PC-9 (cell line): ENCODE results near the gene GANAB. TPM values are rescaled to one million over a fixed set of nuclear protein-coding genes. Genes with fewer than 3 reads are reported as not detected.
A peak's percentile ranks its signal among the peaks of the same experiment; 100 is the strongest.

Experiments
- BruUV-seq: library from RNA; stranded (reverse); fragments of 400-500 nt; replicated peaks from 2 replicates; lab custom pipeline; 2021; lab: Mats Ljungman, UMichigan
- CTCF ChIA-PET: fragments of 300-600 bp; sonication (Branson Sonifier 250); formaldehyde crosslinking; loops from one replicate; lab custom pipeline; 2022; ENCODE audit warnings: antibody characterized with exemption; lab: Charles Lee
- POLR2A ChIA-PET: fragments of 300-600 bp; sonication (Branson Sonifier 250); formaldehyde crosslinking; loops from one replicate; lab custom pipeline; 2022; ENCODE audit warnings: antibody characterized with exemption; ENCODE audit not compliant: unreplicated experiment; lab: Charles Lee
- DNase-seq, 2 experiments: peaks; one replicate each; pipeline versions ENCODE4 v3.0.0 to v3.0.0-alpha.2; 2015 to 2022; ENCODE audit warnings: mixed read lengths in 1 of 2
- H2AFZ ChIP-seq: fragments of 200-600 bp; sonication (generic); 2 replicates; pipeline ENCODE4 v1.8.1; 2017; ENCODE audit warnings: antibody characterized with exemption
- H3F3A ChIP-seq: fragments of 200-600 bp; sonication (generic); 2 replicates; pipeline ENCODE4 v1.8.1; 2017; ENCODE audit warnings: antibody characterized with exemption, mild to moderate bottlenecking, low read depth; ENCODE audit not compliant: insufficient read depth
- H3K27ac ChIP-seq: fragments of 200-600 bp; sonication (generic); 2 replicates; pipeline ENCODE4 v1.6.1; 2016; ENCODE audit warnings: mixed run types
- H3K27me3 ChIP-seq: fragments of 200-600 bp; sonication (generic); 2 replicates; pipeline ENCODE4 v1.6.1; 2016; ENCODE audit warnings: low read depth, mixed run types; ENCODE audit not compliant: insufficient read depth
- H3K36me3 ChIP-seq: fragments of 200-600 bp; sonication (generic); 2 replicates; pipeline ENCODE4 v1.6.1; 2016; ENCODE audit warnings: low read depth, mixed run types
- H3K4me1 ChIP-seq: fragments of 200-600 bp; sonication (generic); replicated peaks from 2 replicates; pipeline ENCODE4 v1.6.1; 2016; ENCODE audit warnings: mixed run types; ENCODE audit not compliant: insufficient read depth
- H3K4me2 ChIP-seq: fragments of 200-600 bp; sonication (generic); 2 replicates; pipeline ENCODE4 v1.6.1; 2017; ENCODE audit warnings: mixed run types
- H3K4me3 ChIP-seq: fragments of 200-600 bp; sonication (generic); 2 replicates; pipeline ENCODE4 v1.6.1; 2016; ENCODE audit warnings: mixed run types
- H3K79me2 ChIP-seq: fragments of 200-600 bp; sonication (generic); 2 replicates; pipeline ENCODE4 v1.6.1; 2017; ENCODE audit warnings: low read depth, mixed run types
- H3K9me2 ChIP-seq: fragments of 200-600 bp; sonication (generic); 2 replicates; pipeline ENCODE4 v1.8.1; 2017; ENCODE audit warnings: mild to moderate bottlenecking; ENCODE audit not compliant: insufficient read depth
- H3K9me3 ChIP-seq: fragments of 200-600 bp; sonication (generic); 2 replicates; pipeline ENCODE4 v1.8.1; 2016; ENCODE audit warnings: low read depth; ENCODE audit not compliant: insufficient read depth
- H4K20me1 ChIP-seq: fragments of 200-600 bp; sonication (generic); 2 replicates; pipeline ENCODE4 v1.8.1; 2017; ENCODE audit not compliant: insufficient read depth
- CTCF ChIP-seq: fragments of 200-600 bp; sonication (generic); conservative IDR thresholded peaks from 2 replicates; pipeline ENCODE4 v1.6.1; 2017; ENCODE audit warnings: mixed run types, antibody characterized with exemption, mild to moderate bottlenecking, moderate library complexity
- EZH2 ChIP-seq: fragments of 200-600 bp; sonication (generic); IDR thresholded peaks from 2 replicates; pipeline ENCODE4 v1.8.0; 2017; ENCODE audit warnings: antibody characterized with exemption, low read depth
- intact Hi-C: fragments of 100-400 bp; cut with micrococcal nuclease; formaldehyde crosslinking; loops from one replicate; pipeline ENCODE4 v1.10.0; 2022; ENCODE audit not compliant: unreplicated experiment
- total RNA-seq: library from RNA; stranded (reverse); gene quantifications from 2 replicates; pipeline ENCODE4 v1.2.3, GENCODE V29; 2021

The GANAB gene
- total RNA-seq, 1 experiment from 2014 or later = 478 TPM

- intact Hi-C loops = loop anchor here (5.0 to 10.0 kb wide), 2 partner anchors 56 to 93 kb away; partner anchors contain the start of genes HNRNPUL2, POLR2G and TTC9C
- H3F3A ChIP-seq = peaks cover 86% of the 10 kb centered on the region
- peak within 1 kb of the TSS; percentile 79 for H3K27ac ChIP-seq
- DNase-seq = peak; percentile 75 to 80
- H3K4me1 ChIP-seq = peaks cover 46% of the 10 kb centered on the region
- H3K4me3 ChIP-seq = peak within 1 kb of the TSS; percentile 79
- ChIA-PET CTCF (interaction anchor here (0.6 kb wide), 2 partner anchors 80 to 194 kb away, joined by 3 to 7 read pairs; partner anchors contain the start of gene TUT1), POLR2A (interaction anchor here (0.6 to 1.7 kb wide), 11 partner anchors 52 to 179 kb away, joined by 3 to 7 read pairs (median 5); partner anchors contain the start of genes HNRNPUL2 and TUT1)
- H4K20me1 ChIP-seq = peaks cover 5% of the 10 kb centered on the region; the same call in 1 of the 2 replicates
- H2AFZ ChIP-seq = peak within 1 kb of the TSS; percentile 83
- H3K9me2 ChIP-seq = no peaks in the 10 kb centered on the region
- TF ChIP-seq EZH2 (no peak), CTCF (no peak)
- no peaks in the 10 kb centered on the region for H3K9me3 ChIP-seq
- peaks cover 74% of the 10 kb centered on the region for H3K79me2 ChIP-seq
- peaks cover 19% of the 10 kb centered on the region for H3K36me3 ChIP-seq
- no TSS peak for BruUV-seq
- H3K27me3 ChIP-seq = no peaks in the 10 kb centered on the region
- peak within 1 kb of the TSS; percentile 72 for H3K4me2 ChIP-seq
Observed at GRCh38 chr11:62671608-62672389, 25.4 kb upstream of the GANAB start, which contains the start of the genes LBHD1 and UQCC3. TSS of gene LBHD1 (minus strand) at chr11:62672267. CDS start at chr11:62670031, 2,236 bp downstream. TSS of gene UQCC3 (plus strand) at chr11:62671673. CDS start at chr11:62671746, 73 bp downstream.

- peak overlapping the region; percentile 72 for H3K4me2 ChIP-seq
- CTCF ChIA-PET = no interaction called here
- no peak for TF ChIP-seq EZH2
- TF ChIP-seq CTCF = no peak
- H3K9me2 ChIP-seq = no peaks in the 10 kb centered on the region
- H3K9me3 ChIP-seq = no peaks in the 10 kb centered on the region
- H3K27ac ChIP-seq = peak overlapping the region; percentile 79
- intact Hi-C loops = loop anchor here (5.0 to 10.0 kb wide), 2 partner anchors 56 to 94 kb away; partner anchors contain the start of genes HNRNPUL2, POLR2G and TTC9C
- H3K4me1 ChIP-seq = peaks cover 51% of the 10 kb centered on the region
- peaks cover 19% of the 10 kb centered on the region for H3K36me3 ChIP-seq
- H3K79me2 ChIP-seq = peaks cover 75% of the 10 kb centered on the region
- peak overlapping the region; percentile 83 for H2AFZ ChIP-seq
- peaks cover 86% of the 10 kb centered on the region for H3F3A ChIP-seq
- no peak for DNase-seq
- BruUV-seq = no TSS peak
- POLR2A ChIA-PET = interaction anchor here (0.6 to 1.7 kb wide), 9 partner anchors 51 to 179 kb away, joined by 3 to 7 read pairs (median 5); no protein-coding TSS in a partner anchor
- peak overlapping the region; percentile 79 for H3K4me3 ChIP-seq
- H3K27me3 ChIP-seq = no peaks in the 10 kb centered on the region
- H4K20me1 ChIP-seq = peaks cover 5% of the 10 kb centered on the region; the same call in 1 of the 2 replicates
Observed at GRCh38 chr11:62671236-62671607, 24.8 kb upstream of the GANAB start.

- Histone ChIP-seq H3K4me1 (peaks cover 52% of the 10 kb centered on the region), H3K9me2 (no peaks in the 10 kb centered on the region), H3K9me3 (no peaks in the 10 kb centered on the region), H3K27me3 (no peaks in the 10 kb centered on the region), H3K36me3 (peaks cover 19% of the 10 kb centered on the region), H4K20me1 (peaks cover 3% of the 10 kb centered on the region; the same call in 1 of the 2 replicates), H3F3A (peaks cover 89% of the 10 kb centered on the region), H3K4me2 (peak overlapping the region; percentile 72), H3K27ac (peak overlapping the region; percentile 79; the same call in 1 of the 2 replicates), H3K4me3 (peak overlapping the region; percentile 79; the same call in 1 of the 2 replicates), H2AFZ (no peak overlapping the region), H3K79me2 (peaks cover 84% of the 10 kb centered on the region)
- TF ChIP-seq EZH2 (no peak), CTCF (no peak)
- intact Hi-C loops = loop anchor here (5.0 to 10.0 kb wide), 5 partner anchors 47 to 127 kb away; partner anchors contain the start of genes B3GAT3, HNRNPUL2, POLR2G and TTC9C
- ChIA-PET CTCF (no interaction called here), POLR2A (no interaction called here)
- no TSS peak for BruUV-seq
- DNase-seq = peak in 1 of 2 experiments; percentile 47
Observed at GRCh38 chr11:62669420-62670161, 23.2 kb upstream of the GANAB start.
